HCT116 (cell line): Measurements from ENCODE around the gene KCNC1. TPM values are rescaled to one million over a fixed set of nuclear protein-coding genes. Genes with fewer than 3 reads are reported as not detected.

Source experiments
- ATAC-seq: fragments of 200-7000 bp; cut with Tn5 transposase; 2 replicates; pipeline ENCODE4 v1.9.1; 2020; ENCODE audit warnings: mild to moderate bottlenecking, moderate library complexity
- BruUV-seq: library from RNA; stranded (reverse); fragments of 400-500 nt; replicated peaks from 2 replicates; lab custom pipeline; 2021; lab: Mats Ljungman, UMichigan
- CTCF ChIA-PET: fragments of 300-600 bp; sonication (Branson Sonifier 250); formaldehyde crosslinking; loops from one replicate; lab custom pipeline; 2021; ENCODE audit warnings: antibody characterized with exemption; lab: Charles Lee
- POLR2A ChIA-PET: fragments of 300-600, 350-600 bp; sonication (Branson Sonifier 250); formaldehyde crosslinking; loops from one replicate; lab custom pipeline; 2021; ENCODE audit warnings: antibody characterized with exemption; lab: Charles Lee
- RAD21 ChIA-PET, 2 experiments: fragments of 300-600 bp; sonication (Branson Sonifier 250); formaldehyde crosslinking; loops; one replicate each; lab custom pipeline; 2023; ENCODE audit warnings: low total read pairs in 2 of 2; ENCODE audit not compliant: uncharacterized antibody in 2 of 2, unreplicated experiment in 2 of 2, low non-redundant PET in 1 of 2; lab: Charles Lee
- DNase-seq: peaks from one replicate; pipeline ENCODE4 v3.0.0-alpha.2; 2010; ENCODE audit warnings: low read depth, low spot score
- H2AFZ ChIP-seq: fragments of 200-600 bp; shearing (Covaris generic), sonication (generic); 2 replicates; pipeline ENCODE4 v1.6.1; 2017; ENCODE audit warnings: low read depth, mixed run types, mixed read lengths, antibody characterized with exemption, low read length; ENCODE audit not compliant: poor library complexity, severe bottlenecking
- H3K27ac ChIP-seq: 2 replicates; pipeline ENCODE4 v1.5.1; 2012; ENCODE audit warnings: low read depth, low read length
- H3K27me3 ChIP-seq: fragments of 200-600 bp; sonication (generic); 2 replicates; pipeline ENCODE4 v1.6.1; 2016; ENCODE audit warnings: mixed run types, low read length, mixed read lengths; ENCODE audit not compliant: insufficient read depth
- H3K36me3 ChIP-seq, 2 experiments: fragments of 200-500 bp in 1 of 2; fragments of 200-600 bp in 1 of 2; sonication (Bioruptor generic) in 1 of 2; sonication (generic) in 1 of 2; 2 replicates each; pipeline versions ENCODE4 v1.5.1 to v1.6.1; 2014 to 2016; ENCODE audit warnings: low read length in 2 of 2, inconsistent platforms in 1 of 2, mixed read lengths in 1 of 2, mixed run types in 1 of 2; ENCODE audit not compliant: insufficient read depth in 2 of 2, control insufficient read depth in 1 of 2
- H3K4me1 ChIP-seq, 2 experiments: fragments of 200-600 bp in 1 of 2; sonication (generic) in 1 of 2; 2 replicates each; pipeline versions ENCODE4 v1.5.1 to v1.6.1; 2012 to 2017; ENCODE audit warnings: low read length in 2 of 2, inconsistent platforms in 1 of 2, mild to moderate bottlenecking in 1 of 2, mixed read lengths in 1 of 2, mixed run types in 1 of 2, moderate library complexity in 1 of 2; ENCODE audit not compliant: insufficient read depth in 2 of 2, control insufficient read depth in 1 of 2
- H3K4me2 ChIP-seq: fragments of 200-600 bp; sonication (generic); 2 replicates; pipeline ENCODE4 v1.6.1; 2017; ENCODE audit warnings: mixed run types, low read length, mixed read lengths
- H3K4me3 ChIP-seq, 2 experiments: fragments of 200-600 bp in 1 of 2; sonication (generic) in 1 of 2; replicated peaks in 1 of 2; 2 replicates each; pipeline ENCODE4 v1.5.1; 2011 to 2016; ENCODE audit warnings: low read length in 2 of 2, control low read depth in 1 of 2, low read depth in 1 of 2, mild to moderate bottlenecking in 1 of 2, mixed read lengths in 1 of 2, mixed run types in 1 of 2
- H3K79me2 ChIP-seq: fragments of 200-600 bp; sonication (generic); 2 replicates; pipeline ENCODE4 v1.6.1; 2017; ENCODE audit warnings: mild to moderate bottlenecking, mixed run types, low read length, moderate library complexity, mixed read lengths; ENCODE audit not compliant: insufficient read depth
- H3K9ac ChIP-seq: fragments of 200-600 bp; sonication (generic); 2 replicates; pipeline ENCODE4 v1.6.1; 2016; ENCODE audit warnings: low read length, mixed read lengths
- H3K9me2 ChIP-seq: fragments of 200-600 bp; sonication (generic), shearing (Covaris generic); 2 replicates; pipeline ENCODE4 v1.6.1; 2017; ENCODE audit warnings: mixed run types, mild to moderate bottlenecking, moderate library complexity; ENCODE audit not compliant: insufficient read depth
- H3K9me3 ChIP-seq, 2 experiments: fragments of 200-500 bp in 1 of 2; fragments of 200-600 bp in 1 of 2; sonication (Bioruptor generic) in 1 of 2; sonication (generic) in 1 of 2; 2 replicates each; pipeline ENCODE4 v1.6.1; 2014 to 2017; ENCODE audit warnings: low read length in 2 of 2, mixed read lengths in 2 of 2, inconsistent platforms in 1 of 2, low read depth in 1 of 2, mild to moderate bottlenecking in 1 of 2, mixed run types in 1 of 2, moderate library complexity in 1 of 2; ENCODE audit not compliant: control insufficient read depth in 1 of 2, insufficient read depth in 1 of 2
- H4K20me1 ChIP-seq: fragments of 200-600 bp; sonication (generic), shearing (Covaris generic); 2 replicates; pipeline ENCODE4 v1.6.1; 2017; ENCODE audit warnings: mixed run types, mild to moderate bottlenecking, moderate library complexity; ENCODE audit not compliant: insufficient read depth
- EZH2phosphoT487 ChIP-seq: fragments of 200-600 bp; IDR thresholded peaks from 2 replicates; pipeline ENCODE4 v1.6.1; 2018; ENCODE audit warnings: antibody characterized with exemption, borderline replicate concordance
- JUND ChIP-seq: IDR thresholded peaks from 2 replicates; pipeline ENCODE4 v1.6.1; 2012
- SIN3A ChIP-seq: IDR thresholded peaks from 2 replicates; pipeline ENCODE4 v1.6.1; 2012; ENCODE audit warnings: low read depth
- SRF ChIP-seq: IDR thresholded peaks from 2 replicates; pipeline ENCODE4 v1.6.1; 2012; ENCODE audit warnings: low read depth
- TCF7L2 ChIP-seq: IDR thresholded peaks from 2 replicates; pipeline ENCODE4 v1.7.0; 2011; ENCODE audit warnings: borderline replicate concordance, inconsistent platforms; ENCODE audit not compliant: insufficient read depth, insufficient read length; ENCODE audit errors: extremely low read depth
- YY1 ChIP-seq: IDR thresholded peaks from 2 replicates; pipeline ENCODE4 v1.6.1; 2011; ENCODE audit warnings: low read length, low read depth, moderate library complexity, mild to moderate bottlenecking; ENCODE audit not compliant: insufficient replicate concordance; ENCODE audit errors: extremely low read depth
- ZFX ChIP-seq: fragments of 450-650 bp; IDR thresholded peaks from 2 replicates; pipeline ENCODE4 v1.6.1; 2017
- intact Hi-C: fragments of 100-400 bp; cut with micrococcal nuclease; formaldehyde crosslinking; loops from 2 replicates; pipeline ENCODE4 v1.10.0; 2022
- total RNA-seq: library from RNA; stranded (reverse); gene quantifications from one replicate; pipeline ENCODE4 v1.2.1, GENCODE V29; 2021; ENCODE audit not compliant: unreplicated experiment
- TF ChIP-seq, protein P1 (sequence below): IDR thresholded peaks from 2 replicates; pipeline ENCODE4 v1.6.1; 2011; ENCODE audit warnings: mild to moderate bottlenecking, low read length, moderate library complexity; ENCODE audit not compliant: insufficient replicate concordance; ENCODE audit errors: extremely low read depth

The KCNC1 gene
- total RNA-seq, 1 experiment from 2014 or later, result 0.12 TPM

DNA sequence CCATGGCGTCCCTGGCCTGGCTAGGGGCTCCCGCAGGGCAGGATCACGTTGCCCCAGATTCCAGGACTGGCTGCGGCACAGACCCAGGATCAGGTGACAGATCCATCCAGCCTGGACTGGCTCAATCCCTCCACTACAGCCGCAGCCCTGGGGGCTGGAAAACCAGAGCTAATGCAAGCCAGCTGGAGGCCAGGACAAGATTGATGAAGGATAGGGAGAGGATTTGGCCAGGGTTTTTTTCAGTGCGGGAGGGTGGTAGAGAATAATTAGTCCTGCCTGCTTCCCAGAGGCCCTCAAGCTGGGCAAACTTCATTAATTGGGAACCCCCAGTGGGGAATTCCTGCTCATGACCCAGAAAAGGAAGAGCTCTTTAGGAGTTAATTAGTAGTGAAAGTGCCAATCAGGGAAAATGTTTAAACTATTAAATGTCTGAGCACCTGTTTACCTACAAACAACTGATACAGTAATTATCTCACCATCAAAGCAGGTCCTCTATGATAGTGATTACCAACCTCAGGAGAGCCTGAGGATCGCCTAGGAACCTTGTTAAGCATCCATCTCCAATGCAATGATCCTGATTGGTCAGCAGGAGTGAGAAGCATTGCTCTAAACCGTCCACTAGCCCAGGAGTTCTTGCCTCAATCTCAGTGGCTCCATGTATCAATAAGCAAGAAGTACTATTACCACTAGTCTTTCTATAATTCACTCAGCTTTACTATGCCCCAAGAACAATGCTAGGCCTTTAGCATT lies 48.2 kb upstream of the KCNC1 start (continued):
- TF ChIP-seq, protein P1, sequence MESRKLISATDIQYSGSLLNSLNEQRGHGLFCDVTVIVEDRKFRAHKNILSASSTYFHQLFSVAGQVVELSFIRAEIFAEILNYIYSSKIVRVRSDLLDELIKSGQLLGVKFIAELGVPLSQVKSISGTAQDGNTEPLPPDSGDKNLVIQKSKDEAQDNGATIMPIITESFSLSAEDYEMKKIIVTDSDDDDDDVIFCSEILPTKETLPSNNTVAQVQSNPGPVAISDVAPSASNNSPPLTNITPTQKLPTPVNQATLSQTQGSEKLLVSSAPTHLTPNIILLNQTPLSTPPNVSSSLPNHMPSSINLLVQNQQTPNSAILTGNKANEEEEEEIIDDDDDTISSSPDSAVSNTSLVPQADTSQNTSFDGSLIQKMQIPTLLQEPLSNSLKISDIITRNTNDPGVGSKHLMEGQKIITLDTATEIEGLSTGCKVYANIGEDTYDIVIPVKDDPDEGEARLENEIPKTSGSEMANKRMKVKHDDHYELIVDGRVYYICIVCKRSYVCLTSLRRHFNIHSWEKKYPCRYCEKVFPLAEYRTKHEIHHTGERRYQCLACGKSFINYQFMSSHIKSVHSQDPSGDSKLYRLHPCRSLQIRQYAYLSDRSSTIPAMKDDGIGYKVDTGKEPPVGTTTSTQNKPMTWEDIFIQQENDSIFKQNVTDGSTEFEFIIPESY, result no peak
- TF ChIP-seq JUND (no peak), EZH2phosphoT487 (no peak), ZFX (no peak), SIN3A (no peak), SRF (no peak), YY1 (no peak), TCF7L2 (no peak)

DNA sequence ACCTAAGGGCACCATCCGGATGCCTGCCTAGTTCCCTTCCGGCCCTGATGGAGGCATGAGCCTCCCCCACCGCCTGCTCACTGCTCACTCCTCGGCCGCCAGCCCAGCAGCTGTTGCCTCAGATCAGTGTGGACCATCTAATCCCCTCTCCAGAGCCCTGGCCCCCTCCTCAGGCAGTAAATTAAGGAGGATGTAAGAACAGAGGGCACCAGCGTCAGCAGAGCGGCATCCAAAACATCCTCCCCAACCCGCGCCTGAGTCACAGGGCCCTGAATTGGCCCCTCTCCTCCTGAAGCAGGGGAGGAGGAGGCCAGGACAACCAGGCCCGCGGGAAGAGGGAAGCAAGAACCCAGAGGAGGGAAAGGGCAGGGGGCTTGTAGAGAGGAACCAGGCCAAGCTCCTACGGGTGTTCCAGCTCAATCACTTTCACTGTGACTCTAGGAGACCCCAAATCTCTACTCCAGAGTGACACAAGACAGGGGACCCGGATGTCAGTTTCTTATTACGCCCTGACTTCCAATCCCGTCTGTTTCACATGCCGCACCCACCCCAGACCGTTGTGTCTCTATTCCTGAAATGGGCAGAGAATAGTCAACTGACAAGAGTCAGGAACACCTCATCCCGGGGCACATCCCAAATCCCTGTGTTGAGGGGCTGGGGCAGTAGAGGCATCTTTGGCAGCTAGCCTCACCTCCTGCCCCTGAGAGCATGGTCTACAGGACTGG lies 46.5 kb upstream of the KCNC1 start:
- no peaks in the 10 kb centered on the region for H4K20me1 ChIP-seq
- no peaks in the 10 kb centered on the region for H3K79me2 ChIP-seq
- intact Hi-C loops, result no loop called here
- no peaks in the 10 kb centered on the region for H3K9me2 ChIP-seq
- no peaks in the 10 kb centered on the region for H3K36me3 ChIP-seq
- no peak for TF ChIP-seq YY1
- CTCF ChIA-PET, result no interaction called here
- H3K4me2 ChIP-seq, result no peak overlapping the region
- H3K27me3 ChIP-seq, result no peaks in the 10 kb centered on the region
- no peak overlapping the region for H2AFZ ChIP-seq
- DNase-seq (no peak), ATAC-seq (no peak)
- H3K4me1 ChIP-seq, result peaks cover 8 to 11% of the 10 kb centered on the region in 2 experiments
- RAD21 ChIA-PET, result no interaction called here
- no peak overlapping the region for H3K27ac ChIP-seq
- H3K4me3 ChIP-seq, result no peak overlapping the region
- POLR2A ChIA-PET, result no interaction called here
- BruUV-seq, result no TSS peak
- no peak overlapping the region for H3K9ac ChIP-seq
- no peaks in the 10 kb centered on the region for H3K9me3 ChIP-seq
